Activated CD8-positive, alpha-beta memory T cell treated with anti-CD3 and anti-CD28 coated beads for 36 hours (primary cell): ENCODE data around the gene MAP3K10. TPM values are rescaled to one million over a fixed set of nuclear protein-coding genes. Genes with fewer than 3 reads are reported as not detected.
"Not testable (repeated sequence)": the region's sequence is repeated elsewhere in the genome, so short reads cannot be mapped to it uniquely, and the experiment has no call there.

ENCODE experiments used
- CTCF ChIA-PET: fragments of 350-600 bp; sonication (Branson Sonifier 250); formaldehyde crosslinking; loops from one replicate; lab custom pipeline; 2021; ENCODE audit warnings: antibody characterized with exemption; lab: Charles Lee
- POLR2A ChIA-PET: fragments of 350-600 bp; sonication (Branson Sonifier 250); formaldehyde crosslinking; loops from one replicate; lab custom pipeline; 2021; ENCODE audit warnings: antibody characterized with exemption; lab: Charles Lee
- total RNA-seq, 2 experiments: library from RNA; stranded (reverse); gene quantifications; one replicate each; pipeline ENCODE4 v1.2.3, GENCODE V29; 2021

The MAP3K10 gene
- total RNA-seq, 2 experiments from 2014 or later, result 13.6 to 16.5 TPM

GRCh38 chr19:40165362-40165937 lies 25.8 kb upstream of the MAP3K10 start:
- ChIA-PET POLR2A (no interaction called here), CTCF (interaction anchor here (0.8 to 1.9 kb wide), 9 partner anchors 11 to 374 kb away, joined by 3 to 14 read pairs (median 3); partner anchors contain the start of gene ZNF780A)

- CTCF ChIA-PET, POLR2A ChIA-PET: not testable (repeated sequence)
Measured at GRCh38 chr19:40169482-40170302, 21.5 kb upstream of the MAP3K10 start.

GRCh38 chr19:40170303-40170989 lies 20.8 kb upstream of the MAP3K10 start:
- CTCF ChIA-PET, POLR2A ChIA-PET: not testable (repeated sequence)

- POLR2A ChIA-PET, CTCF ChIA-PET: not testable (repeated sequence)
Measured at GRCh38 chr19:40171293-40171692, 19.9 kb upstream of the MAP3K10 start.

- CTCF ChIA-PET, result no interaction called here
Measured at GRCh38 chr19:40174092-40174491, 17.1 kb upstream of the MAP3K10 start.

GRCh38 chr19:40175820-40176219 lies 15.4 kb upstream of the MAP3K10 start:
- POLR2A ChIA-PET, result no interaction called here
- CTCF ChIA-PET, result no interaction called here

More at GRCh38 chr19:40174092-40174491, 17.1 kb upstream of the MAP3K10 start:
- POLR2A ChIA-PET, result no interaction called here

GRCh38 chr19:40177286-40178070 lies 13.7 kb upstream of the MAP3K10 start:
- ChIA-PET POLR2A (no interaction called here), CTCF (interaction anchor here (0.6 kb wide), 1 partner anchor 626 kb away, joined by 3 read pairs; no protein-coding TSS in a partner anchor)

- CTCF ChIA-PET, result no interaction called here
- POLR2A ChIA-PET, result no interaction called here
Measured at GRCh38 chr19:40178756-40179155, 12.5 kb upstream of the MAP3K10 start.

GRCh38 chr19:40184273-40184672 lies 7.0 kb upstream of the MAP3K10 start:
- CTCF ChIA-PET, result no interaction called here

GRCh38 chr19:40191836-40192646 lies 815 bp downstream of the MAP3K10 start:
- ChIA-PET POLR2A (interaction anchor here (0.6 to 0.9 kb wide), 3 partner anchors 9 to 17 kb away, joined by 3 to 11 read pairs (median 4); no protein-coding TSS in a partner anchor), CTCF (interaction anchor here (0.6 kb wide), 1 partner anchor 1137 kb away, joined by 3 read pairs; no protein-coding TSS in a partner anchor)

More at GRCh38 chr19:40184273-40184672, 7.0 kb upstream of the MAP3K10 start:
- POLR2A ChIA-PET, result no interaction called here

- CTCF ChIA-PET, result no interaction called here
- POLR2A ChIA-PET, result interaction anchor here (0.6 kb wide), 1 partner anchor 228 kb away, joined by 4 read pairs; no protein-coding TSS in a partner anchor
Measured at GRCh38 chr19:40192758-40193586, 1.7 kb downstream of the MAP3K10 start.

- ChIA-PET POLR2A (interaction anchor here (0.6 kb wide), 1 partner anchor 227 kb away, joined by 4 read pairs; no protein-coding TSS in a partner anchor), CTCF (no interaction called here)
Measured at GRCh38 chr19:40193587-40193849, 2.3 kb downstream of the MAP3K10 start.

- CTCF ChIA-PET, result interaction anchor here (0.6 kb wide), 1 partner anchor 381 kb away, joined by 3 read pairs; no protein-coding TSS in a partner anchor
- POLR2A ChIA-PET, result no interaction called here
Measured at GRCh38 chr19:40198272-40198990, 7.2 kb downstream of the MAP3K10 start.

- POLR2A ChIA-PET, result interaction anchor here (0.6 kb wide), 1 partner anchor 9 kb away, joined by 11 read pairs; no protein-coding TSS in a partner anchor
- CTCF ChIA-PET, result no interaction called here
Measured at GRCh38 chr19:40200341-40201099, 9.3 kb downstream of the MAP3K10 start.

GRCh38 chr19:40204381-40204780 lies 13.2 kb downstream of the MAP3K10 start:
- ChIA-PET POLR2A (no interaction called here), CTCF (no interaction called here)

- ChIA-PET CTCF (no interaction called here), POLR2A (interaction anchor here (1.0 kb wide), 1 partner anchor 14 kb away, joined by 3 read pairs; no protein-coding TSS in a partner anchor)
Measured at GRCh38 chr19:40205760-40206159, 14.5 kb downstream of the MAP3K10 start.
